Activated CD8-positive, alpha-beta memory T cell treated with anti-CD3 and anti-CD28 coated beads, Interleukin-2, amount 50 U/mL, for 1 hour (primary cell): ENCODE measurements around the gene DCAF8.
A peak's percentile ranks its signal among the peaks of the same experiment; 100 is the strongest.
"Not testable (repeated sequence)": the region's sequence is repeated elsewhere in the genome, so short reads cannot be mapped to it uniquely, and the experiment has no call there.

ENCODE experiments used
- DNase-seq: peaks from one replicate; pipeline ENCODE4 v3.0.0-alpha.2; 2020; ENCODE audit errors: extremely low read depth

Gene DCAF8

DNA sequence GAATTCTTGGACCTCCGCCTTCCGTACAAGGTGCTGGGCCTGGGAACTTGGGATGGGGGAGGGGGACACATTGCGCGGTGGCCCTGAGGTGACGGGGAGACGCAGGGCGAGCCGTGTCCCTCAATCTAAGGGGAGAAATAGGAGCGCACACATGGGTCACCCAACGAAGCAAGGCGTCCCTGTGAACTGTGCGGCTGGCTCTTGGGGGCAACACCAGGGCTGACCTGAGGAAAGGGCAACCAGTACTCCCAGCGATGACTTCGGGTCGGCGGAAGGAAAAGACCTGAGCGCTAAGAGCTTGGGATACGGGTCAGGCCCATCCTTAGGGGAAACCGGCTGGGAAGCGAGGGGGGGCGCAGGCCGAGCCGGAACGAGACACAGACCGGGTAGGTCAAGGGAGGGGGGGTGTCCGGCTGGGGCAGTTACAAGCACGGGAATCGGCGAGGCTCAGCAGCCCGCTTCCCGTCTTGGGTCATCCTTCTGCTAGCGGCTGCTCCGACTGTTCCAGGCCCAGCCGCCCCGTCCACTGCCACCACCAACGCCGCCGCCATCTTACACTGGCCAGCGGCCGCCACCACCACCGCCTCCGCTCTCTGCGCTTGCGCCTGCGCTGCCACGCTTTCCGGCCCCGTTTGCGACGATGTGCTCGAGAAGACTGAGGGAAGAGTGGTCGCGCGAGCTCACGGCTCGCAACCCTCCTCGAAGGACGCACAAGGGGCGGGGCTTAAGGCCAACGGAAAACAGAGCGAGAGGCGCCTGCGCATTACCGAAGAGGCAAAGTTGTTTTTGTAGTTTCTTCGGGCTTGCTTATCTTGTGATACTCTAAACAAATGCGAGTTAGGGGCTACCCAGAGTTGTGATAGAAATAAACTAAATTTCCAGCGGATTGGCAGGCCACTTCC, at the start of gene DCAF8:
Gene DCAF8, minus strand, starts transcription at position 657 of the 902 bp plus-strand sequence. CDS start 18,541 bp downstream, outside the sequence.
- peak; percentile 96 for DNase-seq

DNA sequence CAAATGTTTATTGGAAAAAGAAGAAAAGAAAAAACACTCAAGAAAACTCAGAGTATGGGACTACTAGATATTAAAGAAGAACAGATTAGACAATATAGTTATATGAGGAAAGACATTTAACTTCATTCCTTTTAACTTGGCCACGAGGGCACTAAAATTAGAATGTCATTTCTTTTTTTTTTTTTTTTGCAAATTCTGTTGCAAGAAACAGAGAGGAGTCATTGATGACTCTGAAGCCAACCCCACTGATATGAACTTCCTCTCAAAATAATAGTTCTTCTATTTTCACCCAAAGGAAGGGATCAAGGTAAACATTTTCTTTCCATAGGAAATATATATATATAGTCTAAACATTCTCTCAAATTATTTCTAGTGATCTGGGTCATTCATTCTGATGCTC, 47.2 kb upstream of the DCAF8 start:
- no peak for DNase-seq

DNA sequence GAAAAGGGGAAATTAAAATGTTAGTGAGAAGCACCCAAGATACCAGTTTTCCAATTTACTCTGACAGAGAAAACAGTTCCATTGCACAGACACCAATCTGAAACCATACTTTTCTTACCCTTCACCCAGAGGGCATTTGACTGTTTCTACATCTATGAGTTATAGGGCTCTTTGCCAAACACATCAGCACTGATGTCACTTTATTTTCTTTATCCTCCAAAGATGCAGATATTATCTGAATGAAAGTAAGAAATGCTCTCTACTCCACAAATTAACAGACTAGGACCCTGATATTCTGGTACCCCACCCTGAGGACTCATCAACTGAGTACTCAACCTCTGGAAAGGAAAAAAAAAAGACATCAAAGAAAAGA, 46.8 kb upstream of the DCAF8 start:
- no peak for DNase-seq

DNA sequence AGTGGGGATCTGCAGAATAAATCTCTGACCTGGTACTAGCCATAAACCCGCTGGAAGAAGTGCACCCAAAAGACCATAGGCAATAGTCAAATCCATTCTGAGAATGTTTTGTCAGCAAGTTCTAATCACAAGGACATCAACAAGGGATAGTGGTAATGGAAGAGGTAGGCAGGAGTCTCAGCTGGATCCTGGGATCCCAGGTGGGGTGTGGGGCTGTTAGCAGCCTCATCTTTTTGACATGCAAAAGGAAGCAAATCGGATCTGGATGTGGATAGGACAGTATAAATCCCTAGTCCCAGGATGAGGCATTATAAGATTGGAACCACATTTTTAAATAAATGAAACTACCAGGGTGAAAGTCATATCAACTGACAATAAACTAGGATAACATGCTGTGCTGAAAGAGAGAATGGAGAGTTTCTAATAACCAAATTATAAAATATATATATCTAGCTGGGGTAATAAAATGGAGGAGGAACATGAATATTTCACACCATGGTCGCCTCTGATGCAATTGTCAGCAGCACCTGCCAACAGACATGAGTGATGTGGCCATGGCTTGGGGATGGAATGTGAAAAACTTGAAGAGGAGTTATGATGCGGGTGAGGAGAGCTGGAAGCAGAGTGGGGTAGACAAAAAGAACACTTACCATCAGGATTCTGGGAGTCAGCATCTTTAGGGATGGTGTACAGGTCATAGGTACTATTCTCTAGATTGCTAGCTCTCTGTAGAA, 46.3 kb upstream of the DCAF8 start:
- DNase-seq, result no peak

DNA sequence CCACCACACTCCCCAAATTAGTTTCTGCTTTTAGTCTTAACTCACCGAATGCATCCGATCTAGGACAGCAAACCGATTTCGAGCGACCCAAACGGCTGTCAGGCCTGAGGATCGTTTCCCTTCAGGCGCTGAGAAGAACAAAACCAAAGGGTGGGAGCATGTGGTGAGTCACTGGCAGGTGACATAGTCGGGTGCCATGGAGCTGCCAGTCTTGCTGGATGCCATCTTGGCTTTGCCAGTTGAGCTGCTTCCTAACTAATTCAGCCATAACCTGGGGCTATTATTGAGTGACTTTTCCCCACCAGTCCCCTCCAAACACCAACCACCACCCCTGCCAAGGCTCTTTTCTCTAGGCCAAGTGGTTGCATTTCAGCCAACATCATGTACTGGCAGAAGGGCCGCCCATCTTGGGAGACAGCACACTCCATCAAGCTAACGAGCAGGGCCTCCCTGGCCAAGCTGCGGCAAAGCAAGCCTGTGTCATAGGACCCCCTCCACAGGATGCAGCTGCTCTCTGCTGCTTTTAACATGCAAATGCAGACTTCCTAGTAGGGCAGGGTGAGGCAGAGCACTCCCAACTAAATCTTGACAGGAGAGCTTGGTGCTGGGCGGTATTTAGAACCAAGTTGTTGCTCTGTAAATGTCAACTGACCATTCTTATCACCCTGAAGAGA, 44.9 kb upstream of the DCAF8 start:
- DNase-seq, result no peak

DNA sequence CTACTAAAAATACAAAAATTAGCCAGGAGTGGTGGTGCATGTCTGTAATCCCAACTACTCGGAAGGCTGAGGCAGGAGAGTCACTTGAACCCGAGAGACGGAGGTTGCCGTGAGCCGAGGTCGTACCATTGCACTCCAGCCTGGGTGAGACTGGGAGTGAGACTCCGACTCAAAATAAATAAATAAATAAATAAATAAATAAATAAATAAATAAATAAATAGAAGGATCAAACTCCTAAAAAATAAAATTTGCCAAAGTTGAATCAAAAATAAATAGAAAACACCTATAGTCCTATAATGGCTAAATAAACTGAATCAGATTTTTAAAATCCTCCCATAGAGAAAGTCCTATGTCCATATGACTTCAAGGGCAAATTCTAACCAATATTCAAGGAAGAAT, 37.8 kb upstream of the DCAF8 start:
- no peak for DNase-seq

DNA sequence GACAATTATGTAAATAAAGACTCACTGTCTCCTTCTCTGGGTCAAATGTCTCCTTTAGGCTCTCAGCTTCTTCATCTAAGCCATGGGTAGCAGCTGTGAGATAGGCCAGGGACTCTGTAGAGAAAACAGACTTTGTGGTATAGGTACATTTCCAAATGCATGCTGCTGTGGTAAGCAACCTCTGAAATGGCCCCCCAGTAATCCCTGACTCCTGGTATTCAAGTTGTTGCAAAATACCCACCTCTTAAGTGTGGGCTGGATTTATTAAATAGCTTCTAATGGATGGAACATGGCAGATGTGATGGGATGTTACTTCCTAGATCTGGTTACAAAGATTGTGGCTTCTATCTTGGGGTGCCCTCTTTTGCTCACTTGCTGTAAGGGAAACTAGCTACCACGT, 33.7 kb upstream of the DCAF8 start:
- DNase-seq, result no peak

DNA sequence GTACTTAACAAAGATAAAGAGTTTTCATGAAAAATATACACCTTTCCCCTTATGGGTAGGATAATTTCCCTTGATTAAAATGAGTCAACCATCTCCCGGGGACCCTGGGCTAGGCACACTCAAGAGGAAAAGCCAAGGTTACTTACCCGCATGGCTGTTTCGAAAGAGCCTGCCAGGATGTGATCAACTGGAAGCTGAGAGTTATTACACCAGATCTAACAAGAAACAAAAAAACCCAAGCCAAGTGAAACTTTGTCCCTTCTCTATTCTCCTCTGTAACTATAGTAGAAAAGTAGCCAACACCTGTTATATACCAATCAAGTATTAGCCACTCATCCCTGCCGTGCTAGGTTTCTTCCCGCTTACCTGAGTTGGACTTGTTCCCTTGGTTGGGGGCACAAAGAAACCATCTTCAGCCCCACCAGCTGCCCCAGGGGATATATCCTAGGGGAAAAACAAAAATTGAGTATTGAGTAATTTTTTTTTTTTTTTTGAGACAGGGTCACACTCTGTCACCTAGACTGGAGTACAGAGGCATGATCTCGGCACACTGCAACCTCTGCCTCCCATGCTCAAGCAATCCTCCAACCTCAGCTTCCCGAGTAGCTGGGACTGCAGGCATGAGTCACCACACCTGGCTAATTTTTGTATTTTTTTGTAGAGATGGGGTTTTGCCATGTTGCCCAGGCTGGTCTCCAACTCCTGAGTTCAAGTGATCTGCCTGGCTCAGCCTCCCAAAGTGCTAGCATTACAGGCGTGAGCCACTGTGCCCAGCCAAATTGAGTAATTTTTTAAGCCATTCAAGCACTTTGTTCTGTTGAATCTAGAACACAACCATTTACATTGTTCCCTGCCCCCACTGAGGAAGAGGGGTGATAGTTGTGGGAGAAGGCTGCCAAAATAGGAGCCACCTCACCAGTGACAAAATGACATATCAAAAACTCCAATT, 30.9 kb upstream of the DCAF8 start:
- no peak for DNase-seq

DNA sequence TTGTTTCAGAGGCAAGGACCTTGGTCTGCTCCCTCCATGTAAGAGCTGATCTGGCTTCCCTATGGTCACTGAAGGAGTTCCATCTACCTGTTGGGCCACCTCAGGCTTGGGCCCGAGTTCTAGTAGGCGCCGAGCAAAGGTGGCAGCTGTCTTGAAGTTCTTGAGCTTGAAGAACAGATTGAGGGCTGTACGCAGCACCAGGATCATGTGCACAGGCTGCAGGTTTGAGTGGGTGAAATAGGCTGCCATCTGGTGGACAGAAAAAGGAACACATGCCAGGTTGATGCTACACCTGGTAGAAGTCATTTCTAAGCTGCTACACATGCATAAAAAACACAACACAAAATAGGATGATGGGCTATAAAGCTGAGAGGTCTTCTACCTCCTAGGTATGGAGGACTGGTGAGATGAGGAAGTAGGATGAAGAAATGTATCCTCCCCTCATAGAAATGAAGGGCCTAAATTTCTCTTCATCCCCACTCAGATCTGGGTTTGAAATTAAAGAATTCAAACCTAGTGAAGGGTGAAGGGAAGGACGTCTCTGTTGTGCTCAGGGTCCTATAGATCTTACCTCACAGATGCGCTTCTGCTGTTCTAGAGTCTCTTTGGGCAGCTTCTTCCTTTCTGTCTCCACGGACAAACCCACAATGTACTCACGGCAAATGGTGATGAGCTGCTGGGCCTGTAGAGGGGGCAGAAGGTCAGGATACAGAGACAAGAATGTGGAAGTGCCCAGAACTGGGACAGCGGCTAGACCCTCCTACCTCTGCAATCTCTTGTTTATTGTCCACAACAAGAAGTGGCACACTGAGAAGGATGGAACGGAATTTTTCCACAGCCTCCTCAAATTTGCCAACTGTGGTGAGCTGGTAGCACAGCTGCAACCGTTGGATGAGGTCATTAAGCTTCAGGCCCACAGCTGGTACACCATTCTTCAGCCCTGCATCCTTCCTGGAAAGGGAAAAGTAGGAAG, 29.2 kb upstream of the DCAF8 start:
- peak; percentile 20 for DNase-seq

DNA sequence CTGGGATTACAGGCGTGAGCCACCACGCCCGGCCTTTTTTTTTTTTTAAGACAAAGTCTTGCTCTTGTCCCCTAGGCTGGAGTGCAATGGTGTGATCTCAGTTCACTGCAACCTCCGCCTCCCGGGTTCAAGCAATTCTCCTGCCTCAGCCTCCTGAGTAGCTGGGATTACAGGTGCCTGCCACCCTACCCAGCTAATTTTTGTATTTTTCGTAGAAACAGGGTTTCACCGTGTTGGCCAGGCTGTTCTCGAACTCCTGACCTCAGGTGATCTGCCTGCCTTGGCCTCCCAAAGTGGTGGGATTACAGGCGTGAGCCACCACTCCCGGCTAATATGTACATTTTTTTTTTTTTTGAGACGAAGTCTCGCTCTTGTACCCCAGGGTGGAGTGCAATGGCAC, 25.4 kb upstream of the DCAF8 start:
- DNase-seq, result not testable (repeated sequence)

DNA sequence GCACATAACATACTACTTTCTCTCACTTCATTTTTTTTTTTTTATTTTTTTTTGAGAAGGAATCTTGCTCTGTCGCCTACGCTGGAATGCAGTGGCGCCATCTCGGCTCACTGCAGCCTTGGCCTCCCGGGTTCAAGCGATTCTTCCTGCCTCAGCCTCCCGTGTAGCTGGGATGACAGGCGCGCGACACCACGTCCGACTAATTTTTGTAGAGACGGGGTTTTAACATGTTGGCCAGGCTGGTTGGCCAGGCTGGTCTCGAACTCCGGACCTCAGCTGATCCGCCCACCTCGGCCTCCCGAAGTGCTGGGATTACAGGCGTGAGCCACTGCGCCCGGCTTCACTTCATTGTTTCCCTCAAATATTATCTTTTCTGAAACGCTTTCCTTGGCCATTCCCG, 23.2 kb upstream of the DCAF8 start:
- no peak for DNase-seq

DNA sequence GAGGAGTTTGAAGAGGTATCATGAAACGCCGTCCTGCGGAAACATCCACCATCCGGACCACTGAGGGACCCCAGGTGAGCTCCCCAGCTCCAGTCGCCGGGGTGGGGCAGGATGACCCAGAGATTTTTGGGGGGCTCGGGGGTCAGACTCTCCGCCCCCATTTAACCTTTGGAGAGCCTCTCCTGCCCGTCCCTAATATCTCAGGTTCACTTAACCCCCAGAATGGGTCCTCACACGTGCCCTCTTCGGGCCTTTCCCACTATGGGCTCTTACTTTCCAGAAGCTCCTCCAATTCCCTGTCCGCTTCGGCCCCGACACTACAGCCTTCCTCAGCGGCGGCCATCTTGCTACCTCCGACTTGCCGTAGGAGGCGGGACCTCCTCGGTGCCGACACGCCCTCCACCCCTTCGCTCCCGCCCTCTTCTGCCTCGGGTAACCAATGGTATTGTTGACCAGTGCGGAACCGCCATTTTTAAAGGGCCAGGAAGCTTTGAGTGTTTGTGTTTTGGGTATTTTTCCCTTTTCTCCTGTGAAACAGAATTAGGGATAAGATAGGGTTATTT, 22.5 kb upstream of the DCAF8 start, which contains the start of gene PEX19:
Gene PEX19, minus strand, starts transcription at position 352 of the 563 bp plus-strand sequence. Its CDS starts 9 bp downstream, at position 343.
- peak; percentile 82 for DNase-seq

DNA sequence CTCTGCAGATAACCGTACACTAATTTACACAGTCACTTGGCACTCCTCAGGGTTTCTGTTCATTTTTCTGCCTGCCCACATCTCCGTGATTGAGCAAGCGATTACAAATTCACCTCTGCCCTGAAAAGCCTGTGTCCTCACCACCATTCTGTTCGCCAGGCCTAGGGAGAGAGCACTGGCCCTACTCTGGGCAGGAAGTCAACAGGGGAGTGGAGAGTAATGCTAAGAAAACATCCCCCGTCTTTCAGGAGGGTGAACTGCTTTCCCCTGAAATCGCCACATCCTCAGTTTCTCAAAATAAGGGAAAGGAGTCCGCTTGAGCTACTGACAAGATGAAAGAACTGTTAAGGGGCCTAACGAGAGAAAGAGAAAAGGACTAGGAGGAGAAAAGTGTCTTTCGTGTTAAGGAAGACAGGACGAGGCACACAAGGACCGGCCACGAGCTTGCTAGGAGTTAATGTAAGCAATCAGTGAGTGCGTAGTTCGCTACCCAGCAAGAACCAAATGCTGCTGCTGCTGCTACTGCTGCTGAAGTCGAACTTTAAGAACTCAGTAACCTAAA, 22.0 kb upstream of the DCAF8 start:
- DNase-seq, result no peak

DNA sequence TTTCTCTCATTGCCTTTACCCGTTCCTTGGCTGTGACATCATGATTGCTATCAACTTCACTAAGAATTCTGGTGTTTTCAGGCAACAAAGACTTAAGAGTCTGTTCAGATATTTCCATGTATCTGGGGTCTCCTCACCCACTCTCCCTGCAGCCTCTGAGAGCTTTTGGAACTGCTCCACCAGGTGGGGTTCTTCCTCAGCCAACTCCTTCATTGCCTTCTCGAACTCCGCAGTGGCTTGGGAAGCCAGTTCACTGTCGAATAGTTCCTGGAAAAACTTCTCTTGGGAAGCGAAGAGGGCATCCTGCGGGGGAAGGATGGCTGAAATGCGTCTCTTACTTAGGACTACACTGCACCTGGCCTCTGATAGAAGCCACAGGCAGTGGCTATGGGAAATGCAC, 20.5 kb upstream of the DCAF8 start:
- DNase-seq, result no peak

DNA sequence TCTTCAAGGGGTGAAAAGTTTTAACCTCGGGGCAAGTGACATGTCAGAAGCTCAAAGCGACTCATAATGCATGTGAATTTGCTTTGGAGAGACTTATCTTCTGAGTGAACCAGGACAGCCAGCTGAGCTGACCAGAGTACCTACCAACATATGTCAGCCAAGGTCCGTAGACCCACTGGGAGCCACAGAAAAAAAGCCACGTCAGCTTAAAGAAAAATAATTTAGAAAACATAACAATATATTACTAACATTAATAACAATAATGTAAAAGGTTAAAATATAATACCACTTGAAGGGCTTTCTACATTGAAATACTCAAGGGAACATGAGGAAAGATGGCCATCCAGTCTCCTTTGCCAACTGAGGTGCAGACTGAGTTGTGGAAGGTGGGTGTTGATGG, 15.6 kb upstream of the DCAF8 start:
- DNase-seq, result no peak

DNA sequence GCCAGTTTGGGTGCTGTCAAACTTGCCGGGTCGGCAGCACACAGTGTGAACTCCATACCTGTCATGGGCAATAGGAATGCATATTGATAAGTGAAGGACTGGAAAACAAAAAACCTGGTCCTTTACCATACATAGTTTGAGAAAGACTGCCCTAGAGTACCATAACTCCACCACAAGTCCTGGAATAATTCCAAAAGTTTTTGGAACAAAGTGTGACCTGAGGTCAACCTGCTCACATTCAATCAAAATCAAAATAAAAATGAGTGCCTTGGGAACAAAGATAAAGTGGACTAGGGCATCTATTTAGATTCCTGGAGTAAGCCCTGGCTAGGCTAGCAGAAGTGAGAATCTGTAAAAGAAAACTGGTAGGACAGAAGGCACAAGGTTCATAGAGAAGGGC, 15.0 kb upstream of the DCAF8 start:
- DNase-seq, result no peak

DNA sequence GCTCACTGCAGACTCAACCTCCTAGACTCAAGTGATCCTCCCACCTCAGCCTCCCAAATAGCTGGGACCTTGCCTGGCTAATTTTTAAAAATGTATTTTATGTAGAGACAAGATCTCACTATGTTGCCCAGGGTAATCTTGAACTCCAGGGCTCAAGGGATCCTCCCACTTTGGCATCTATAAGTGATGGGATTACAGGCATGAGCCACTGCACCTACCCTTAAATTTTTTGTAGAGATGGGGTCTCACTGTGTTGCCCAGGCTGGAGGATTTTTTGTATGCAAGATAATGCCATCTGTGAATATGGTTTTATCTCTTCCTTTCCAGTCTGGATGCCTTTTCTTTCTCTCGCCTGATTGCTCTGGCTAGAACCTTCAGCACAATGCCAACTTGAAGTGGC, 8.7 kb upstream of the DCAF8 start:
- no peak for DNase-seq

DNA sequence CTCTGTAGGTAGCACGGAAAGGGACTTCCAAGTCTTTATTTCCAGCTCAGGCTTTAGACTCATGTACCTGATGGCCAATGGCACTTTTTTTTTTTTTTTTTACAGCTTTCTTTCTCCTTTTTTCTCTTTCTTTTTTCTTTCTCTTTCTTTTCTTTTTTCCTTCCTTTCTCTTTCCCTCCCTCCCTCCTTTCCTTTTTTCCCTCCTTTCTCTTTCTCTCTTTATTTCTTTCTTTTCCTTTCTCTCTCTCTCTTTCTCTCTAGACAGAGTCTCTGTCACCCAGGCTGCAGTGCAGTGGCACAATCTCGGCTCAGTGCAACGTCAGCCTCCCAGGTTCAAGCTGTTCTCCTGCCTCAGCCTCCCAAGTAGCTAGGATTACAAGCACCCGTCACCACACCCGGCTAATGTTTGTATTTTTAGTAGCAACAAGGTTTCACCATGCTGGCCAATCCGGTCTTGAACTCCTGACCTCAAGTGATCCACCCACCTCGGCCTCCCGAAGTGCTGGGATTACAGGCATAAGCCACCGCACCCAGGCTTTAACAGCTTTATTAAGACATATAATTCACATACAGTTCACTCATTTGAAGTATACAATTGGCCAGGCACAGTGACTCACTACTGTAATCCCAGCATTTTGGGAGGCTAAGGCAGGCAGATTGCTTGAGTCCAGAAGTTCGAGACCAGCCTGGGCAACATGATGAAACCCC, 5.1 kb upstream of the DCAF8 start:
- no peak for DNase-seq

DNA sequence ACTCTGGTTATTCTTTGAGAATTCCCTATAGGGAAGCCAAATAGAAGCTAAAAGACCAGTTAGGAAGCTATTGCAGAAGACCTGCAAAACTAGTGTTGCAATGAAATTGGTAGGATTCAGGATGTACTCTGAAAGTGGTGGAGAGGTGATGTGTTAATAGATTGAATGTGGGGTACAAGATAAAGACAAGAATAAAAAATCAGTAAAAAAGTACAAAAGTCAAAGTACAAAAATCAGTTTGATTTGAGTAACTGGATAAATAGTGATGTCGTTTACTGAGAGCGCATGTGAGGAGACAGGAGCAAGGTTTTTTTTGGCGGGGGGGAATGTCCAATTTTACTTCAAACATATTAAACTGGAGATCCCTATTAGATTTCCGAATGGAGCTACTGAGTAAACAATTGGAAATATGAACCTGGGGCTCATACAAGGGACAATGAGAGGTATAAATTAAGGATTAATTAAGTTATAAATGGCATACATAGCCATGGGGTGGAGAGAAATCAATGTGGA, 2.5 kb upstream of the DCAF8 start:
- no peak for DNase-seq
